Kasumi-1 (cell line): Measurements from ENCODE around the gene SUSD1.
"Not testable (repeated sequence)": the region's sequence is repeated elsewhere in the genome, so short reads cannot be mapped to it uniquely, and the experiment has no call there.

Experiments used
- DNase-seq, 2 experiments: peaks; one replicate each; lab custom pipeline; 2025; lab: John Stamatoyannopoulos, UW

The SUSD1 gene

GRCh38 chr9:112129246-112129645 is 45.9 kb downstream of the SUSD1 start:
- DNase-seq: no peak

- DNase-seq: not testable (repeated sequence)
These were observed 46.7 kb downstream of the SUSD1 start for GRCh38 chr9:112128399-112128798.

GRCh38 chr9:112127281-112127680 is 47.8 kb downstream of the SUSD1 start:
- DNase-seq: no peak

GRCh38 chr9:112125951-112126388 is 49.1 kb downstream of the SUSD1 start:
- DNase-seq: no peak

- DNase-seq: no peak
These were observed 50.9 kb downstream of the SUSD1 start for GRCh38 chr9:112124156-112124555.

- no peak for DNase-seq
These were observed 53.5 kb downstream of the SUSD1 start for GRCh38 chr9:112121633-112122032.

- DNase-seq: no peak
These were observed 54.6 kb downstream of the SUSD1 start for GRCh38 chr9:112120439-112120925.

GRCh38 chr9:112120030-112120341 is 55.1 kb downstream of the SUSD1 start:
- DNase-seq: no peak

- no peak for DNase-seq
These were observed 55.7 kb downstream of the SUSD1 start for GRCh38 chr9:112119225-112120029.

- DNase-seq: no peak
These were observed 57.1 kb downstream of the SUSD1 start for GRCh38 chr9:112118009-112118408.

- DNase-seq: no peak
These were observed 58.9 kb downstream of the SUSD1 start for GRCh38 chr9:112115970-112116753.

- no peak for DNase-seq
These were observed 60.0 kb downstream of the SUSD1 start for GRCh38 chr9:112115109-112115508.

GRCh38 chr9:112112941-112113681 is 62.0 kb downstream of the SUSD1 start:
- peak; percentile 15 to 47 for DNase-seq

- no peak for DNase-seq
These were observed 62.6 kb downstream of the SUSD1 start for GRCh38 chr9:112112519-112112918.

GRCh38 chr9:112111461-112111860 is 63.6 kb downstream of the SUSD1 start:
- no peak for DNase-seq

- no peak for DNase-seq
These were observed 64.4 kb downstream of the SUSD1 start for GRCh38 chr9:112110777-112111113.

- DNase-seq: no peak
These were observed 64.9 kb downstream of the SUSD1 start for GRCh38 chr9:112110094-112110776.

GRCh38 chr9:112104901-112105300 is 70.2 kb downstream of the SUSD1 start:
- peak; percentile 53 to 69 for DNase-seq

- no peak for DNase-seq
These were observed 70.7 kb downstream of the SUSD1 start for GRCh38 chr9:112104401-112104800.

GRCh38 chr9:112103405-112103804 is 71.7 kb downstream of the SUSD1 start:
- DNase-seq: no peak

- peak; percentile 84 to 87 for DNase-seq
These were observed 77.1 kb downstream of the SUSD1 start for GRCh38 chr9:112097712-112098688.
